Activated CD4-positive, alpha-beta T cell treated with anti-CD3 and anti-CD28 coated beads, Interleukin-2, amount 50 U/mL, for 24 hours (primary cell): ENCODE data around the gene MAN1B1.

Experiments
- DNase-seq, 2 donors: peaks; one replicate each; pipeline ENCODE4 v3.0.0-alpha.2; 2020; ENCODE audit warnings: low read depth in 1 of 2, low spot score in 1 of 2

MAN1B1 gene

GRCh38 chr9:137084526-137084925 lies 2.3 kb upstream of the MAN1B1 start:
- no peak for DNase-seq

GRCh38 chr9:137085920-137086530 lies 760 bp upstream of the MAN1B1 start:
- peak; percentile 17 to 28 for DNase-seq

GRCh38 chr9:137087409-137087925 lies 682 bp downstream of the MAN1B1 start:
- no peak for DNase-seq

GRCh38 chr9:137088121-137088520 lies 1.3 kb downstream of the MAN1B1 start:
- DNase-seq: no peak

GRCh38 chr9:137089232-137089947 lies 2.6 kb downstream of the MAN1B1 start:
- no peak for DNase-seq

- peak; percentile 58 to 79 for DNase-seq
These were observed 9.1 kb downstream of the MAN1B1 start for GRCh38 chr9:137095664-137096517.

- DNase-seq: no peak
These were observed 10.2 kb downstream of the MAN1B1 start for GRCh38 chr9:137096785-137097546.

- no peak for DNase-seq
These were observed 11.1 kb downstream of the MAN1B1 start for GRCh38 chr9:137097761-137098462.

GRCh38 chr9:137099231-137099630 lies 12.4 kb downstream of the MAN1B1 start:
- DNase-seq: no peak

GRCh38 chr9:137103206-137103999 lies 16.6 kb downstream of the MAN1B1 start:
- DNase-seq: no peak

- no peak for DNase-seq
These were observed 19.3 kb downstream of the MAN1B1 start for GRCh38 chr9:137105814-137106661.

GRCh38 chr9:137106662-137107250 lies 20.0 kb downstream of the MAN1B1 start:
- no peak for DNase-seq

- DNase-seq: no peak
These were observed 20.6 kb downstream of the MAN1B1 start for GRCh38 chr9:137107312-137107921.

GRCh38 chr9:137107982-137108381 lies 21.2 kb downstream of the MAN1B1 start:
- DNase-seq: no peak

GRCh38 chr9:137108608-137109249 lies 21.9 kb downstream of the MAN1B1 start:
- DNase-seq: no peak

- DNase-seq: no peak
These were observed 22.7 kb downstream of the MAN1B1 start for GRCh38 chr9:137109250-137110146.
